Measurements from ENCODE around the gene CNTN4. TPM values are rescaled to one million over a fixed set of nuclear protein-coding genes. Genes with fewer than 3 reads are reported as not detected.

The CNTN4 gene
- total and polyA plus RNA-seq, 2 of the 8 experiments (the other 6 are each of a cell fraction or from before 2014, with no cell fraction given): 0.41 to 2.2 TPM

DNA sequence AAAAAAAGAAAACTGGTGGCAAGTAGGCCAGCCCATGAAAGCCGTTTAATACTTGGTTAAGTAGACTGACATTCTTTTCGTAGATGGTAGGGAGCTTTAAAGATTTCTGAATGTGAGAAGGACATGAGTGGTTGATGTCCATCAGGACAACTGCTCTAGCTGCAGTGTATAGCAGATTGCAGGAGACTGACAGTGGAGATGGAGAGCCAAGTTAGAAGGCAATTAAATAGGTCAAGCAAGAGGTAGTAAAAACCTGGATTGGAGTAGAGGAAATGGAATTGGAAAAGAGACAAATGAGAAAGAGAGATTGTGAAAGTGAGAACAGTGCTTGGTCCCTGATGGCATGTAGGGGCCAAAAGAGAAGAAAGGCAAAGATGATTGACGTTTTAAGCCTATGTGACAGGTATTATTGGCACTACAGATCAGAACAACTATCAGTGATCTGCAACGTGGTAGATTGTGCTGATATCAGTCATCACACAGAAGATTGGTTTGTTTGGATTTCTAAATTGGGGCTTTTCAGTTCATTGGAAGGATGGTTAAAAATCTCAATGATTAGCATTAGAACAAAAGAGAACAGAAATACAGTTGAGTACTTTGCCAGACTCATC, 74.0 kb downstream of the CNTN4 start:
- DNase-seq (ENCODE audit: low read depth in 1 of 2, low spot score in 2 of 2) (no peak), FAIRE-seq (no peak)
- no peak overlapping the region for H3K14ac ChIP-seq (ENCODE audit: insufficient read length)
- H3K27me3 ChIP-seq (replicated peaks in 1 of 4; ENCODE audit: control insufficient read depth in 3 of 4, extremely low read depth in 1 of 4, insufficient read depth in 3 of 4, low read length in 3 of 4): no peaks in the 10 kb centered on the region
- no peak overlapping the region for H2BK15ac ChIP-seq (ENCODE audit: low read length)
- no peak overlapping the region for H3K56ac ChIP-seq (replicated peaks; ENCODE audit: insufficient read length, low read depth, low read length)
- H3K36me3 ChIP-seq (ENCODE audit: control insufficient read depth in 2 of 4, insufficient read depth in 4 of 4, low read length in 3 of 4): no peaks in the 10 kb centered on the region
- no peak overlapping the region for H3K9ac ChIP-seq (replicated peaks in 1 of 4; ENCODE audit: extremely low read depth in 1 of 4, low read depth in 3 of 4, low read length in 3 of 4)
- ChIA-PET POLR2A (ENCODE audit: partially characterized antibody) (no interaction called here), CTCF (ENCODE audit: partially characterized antibody) (no interaction called here)
- H4K20me1 ChIP-seq (replicated peaks in 1 of 2; ENCODE audit: control insufficient read depth in 1 of 2, insufficient read depth in 2 of 2, low read length in 2 of 2): no peaks in the 10 kb centered on the region
- no peak overlapping the region for H3K18ac ChIP-seq (ENCODE audit: extremely low read depth, low read length)
- no peak overlapping the region for H3K23ac ChIP-seq (ENCODE audit: insufficient read length)
- H3K4me2 ChIP-seq (ENCODE audit: insufficient read depth in 1 of 2, low read depth in 2 of 2, low read length in 2 of 2): no peak overlapping the region
- no peak overlapping the region for H2BK20ac ChIP-seq (ENCODE audit: low read length)
- no peak overlapping the region for H3K4me3 ChIP-seq (ENCODE audit: extremely low read depth in 1 of 4, insufficient read depth in 2 of 4, low read depth in 3 of 4, low read length in 4 of 4)
- H2BK120ac ChIP-seq (replicated peaks; ENCODE audit: low read depth, low read length): no peak overlapping the region
- TF ChIP-seq CREB1 (IDR thresholded peaks at IDR 0.05) (no peak), RNF2 (IDR thresholded peaks at IDR 0.05; ENCODE audit: borderline replicate concordance, low read depth, low read length, missing control alignments, poor library complexity, severe bottlenecking) (no peak), USF2 (IDR thresholded peaks at IDR 0.05; ENCODE audit: low read length) (no peak)
- H2BK12ac ChIP-seq (ENCODE audit: low read depth, low read length): no peak overlapping the region
- peaks cover 0 to 2% (median 0%) of the 10 kb centered on the region in 4 experiments; a peak in 2 of 7 replicates for H3K4me1 ChIP-seq (replicated peaks in 1 of 4; ENCODE audit: control insufficient read depth in 3 of 4, insufficient read depth in 4 of 4, low read length in 3 of 4)
- no peak overlapping the region for H2AK5ac ChIP-seq (ENCODE audit: low read depth, low read length)
- H3K79me2 ChIP-seq (ENCODE audit: control insufficient read depth in 1 of 2, insufficient read depth in 2 of 2, low read length in 2 of 2): no peaks in the 10 kb centered on the region
- no peak overlapping the region for H4K91ac ChIP-seq (replicated peaks; ENCODE audit: insufficient read length, low read length)
- H3K27ac ChIP-seq (ENCODE audit: low read depth, low read length): no peak overlapping the region
- H2BK5ac ChIP-seq (ENCODE audit: low read depth, low read length): no peak overlapping the region
- H3K4ac ChIP-seq (replicated peaks; ENCODE audit: insufficient read length, low read depth, low read length): no peak overlapping the region
- H2AFZ ChIP-seq (ENCODE audit: low read length): no peak overlapping the region
- WGBS, 2 experiments (ENCODE audit: extremely low coverage in 1 of 2, insufficient coverage in 1 of 2, insufficient read length in 1 of 2, insufficient replicate concordance in 2 of 2, low coverage in 1 of 2, low lambda C conversion rate in 2 of 2, missing lambda C conversion rate in 1 of 2): 97% methylated on average over 4 of the region's 4 CpGs; no CpG with 5 or more reads in 1 of the 2 experiments
- H3K23me2 ChIP-seq (ENCODE audit: low read depth, low read length): no peaks in the 10 kb centered on the region
- H4K5ac ChIP-seq (ENCODE audit: insufficient read length, low read depth, low read length): no peak overlapping the region
- no peak overlapping the region for H4K8ac ChIP-seq (ENCODE audit: extremely low read depth, insufficient read depth, low read length)
- H3K9me3 ChIP-seq (ENCODE audit: insufficient read depth in 2 of 2, low read depth in 1 of 2, low read length in 1 of 2): peaks cover 0 to 3% of the 10 kb centered on the region in 2 experiments; a peak in 1 of 4 replicates
- no peaks in the 10 kb centered on the region for H3K79me1 ChIP-seq (ENCODE audit: low read depth, low read length)
